ENCODE measurements around the gene RHOT2.

Gene RHOT2

DNA sequence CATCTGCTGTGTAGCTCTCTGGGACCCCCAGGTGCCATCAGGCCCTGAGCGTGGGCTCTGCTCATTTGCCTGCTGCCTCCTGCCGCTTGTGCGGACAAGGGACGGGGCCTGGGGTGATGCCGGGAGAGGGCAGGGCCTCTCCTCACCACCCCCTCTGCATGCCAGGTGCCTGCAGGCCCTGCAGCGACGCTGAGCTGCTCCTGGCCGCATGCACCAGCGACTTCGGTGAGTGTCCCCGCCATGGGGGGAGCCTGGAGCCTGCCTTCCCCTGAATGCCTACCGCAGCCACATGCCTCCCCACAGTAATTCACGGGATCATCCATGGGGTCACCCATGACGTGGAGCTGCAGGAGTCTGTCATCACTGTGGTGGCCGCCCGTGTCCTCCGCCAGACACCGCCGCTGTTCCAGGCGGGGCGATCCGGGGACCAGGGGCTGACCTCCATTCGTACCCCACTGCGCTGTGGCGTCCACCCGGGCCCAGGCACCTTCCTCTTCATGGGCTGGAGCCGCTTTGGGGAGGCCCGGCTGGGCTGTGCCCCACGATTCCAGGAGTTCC is 48.9 kb downstream of the RHOT2 start:
- no peak for DNase-seq

- DNase-seq = no peak
Observed at GRCh38 chr16:717450-718245, 49.7 kb downstream of the RHOT2 start.

DNA sequence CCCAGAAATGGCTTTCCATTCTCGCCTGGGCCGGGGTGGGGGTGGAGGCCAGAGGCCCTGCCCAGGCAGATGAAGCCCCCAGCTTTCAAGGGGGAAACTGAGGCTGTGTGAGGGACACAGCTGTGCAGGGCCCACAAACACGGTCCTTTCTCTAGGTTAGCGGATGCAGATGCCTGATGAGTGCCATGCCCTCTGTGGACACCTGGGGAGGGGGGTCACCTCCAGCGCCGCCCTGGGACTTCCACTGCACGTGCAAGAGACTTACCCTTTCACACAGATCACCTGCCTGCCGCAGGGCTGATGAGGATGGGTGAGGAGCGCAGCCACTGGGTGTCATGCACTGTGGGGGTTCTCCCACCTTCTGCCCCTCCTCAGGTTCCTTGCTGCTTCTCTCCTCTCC is 50.5 kb downstream of the RHOT2 start:
- no peak for DNase-seq

DNA sequence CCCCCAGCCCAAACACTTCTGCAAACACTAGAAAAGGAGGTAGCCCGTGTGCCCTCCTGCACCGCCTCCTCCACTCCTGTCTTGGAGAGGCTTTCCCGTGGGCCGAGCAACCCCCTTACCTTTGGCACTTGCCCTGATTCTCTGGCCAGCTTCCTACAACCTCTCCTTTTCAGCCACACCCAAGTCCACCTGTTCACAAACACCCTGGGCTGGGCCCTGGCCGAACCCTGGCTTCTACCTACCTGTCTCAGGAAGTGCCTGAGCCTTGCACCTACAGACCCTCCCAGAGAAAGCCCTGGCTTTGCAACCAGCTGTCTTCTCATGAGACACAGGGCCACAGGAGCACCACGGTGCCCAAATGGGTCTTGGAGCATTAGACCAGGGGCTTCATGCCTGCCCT is 51.0 kb downstream of the RHOT2 start:
- DNase-seq = no peak

GRCh38 chr16:719815-720446 is 52.0 kb downstream of the RHOT2 start:
- DNase-seq = no peak

DNA sequence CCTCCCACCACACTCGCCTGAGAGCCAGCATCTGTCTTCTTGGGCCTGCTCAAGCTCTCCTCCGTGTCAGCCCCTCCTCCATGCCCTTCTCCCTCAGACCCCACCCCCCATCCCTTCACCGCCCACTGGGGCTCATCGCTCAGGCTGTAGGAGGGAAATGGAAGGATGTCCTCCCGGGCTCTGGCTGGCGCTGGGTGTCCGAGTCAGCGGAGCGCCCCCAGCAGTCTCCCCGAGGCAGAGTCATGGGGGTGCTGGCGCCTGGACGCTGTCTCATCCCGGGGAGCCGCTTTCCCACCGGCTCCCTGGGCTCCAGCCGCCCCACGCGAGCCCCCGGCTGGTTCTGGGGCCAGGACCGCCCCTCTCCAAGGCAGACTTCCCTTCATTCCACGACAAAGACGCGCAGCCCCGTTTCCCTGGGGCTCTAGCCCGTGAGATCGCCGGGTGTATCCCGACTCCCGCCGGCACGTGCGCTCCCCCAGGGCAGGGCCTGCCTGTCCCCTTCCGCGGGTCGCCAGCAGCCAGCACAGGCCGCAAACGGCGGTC is 52.6 kb downstream of the RHOT2 start:
- DNase-seq = peak; percentile 35

- DNase-seq = peak; percentile 85
Observed at GRCh38 chr16:720990-721764, 53.2 kb downstream of the RHOT2 start, which contains the start of gene ANTKMT. Gene ANTKMT (plus strand): TSS chr16:721146. CDS start chr16:721275, 129 bp downstream.

- peak; percentile 53 for DNase-seq
Observed at GRCh38 chr16:721765-722540, 54.0 kb downstream of the RHOT2 start.

DNA sequence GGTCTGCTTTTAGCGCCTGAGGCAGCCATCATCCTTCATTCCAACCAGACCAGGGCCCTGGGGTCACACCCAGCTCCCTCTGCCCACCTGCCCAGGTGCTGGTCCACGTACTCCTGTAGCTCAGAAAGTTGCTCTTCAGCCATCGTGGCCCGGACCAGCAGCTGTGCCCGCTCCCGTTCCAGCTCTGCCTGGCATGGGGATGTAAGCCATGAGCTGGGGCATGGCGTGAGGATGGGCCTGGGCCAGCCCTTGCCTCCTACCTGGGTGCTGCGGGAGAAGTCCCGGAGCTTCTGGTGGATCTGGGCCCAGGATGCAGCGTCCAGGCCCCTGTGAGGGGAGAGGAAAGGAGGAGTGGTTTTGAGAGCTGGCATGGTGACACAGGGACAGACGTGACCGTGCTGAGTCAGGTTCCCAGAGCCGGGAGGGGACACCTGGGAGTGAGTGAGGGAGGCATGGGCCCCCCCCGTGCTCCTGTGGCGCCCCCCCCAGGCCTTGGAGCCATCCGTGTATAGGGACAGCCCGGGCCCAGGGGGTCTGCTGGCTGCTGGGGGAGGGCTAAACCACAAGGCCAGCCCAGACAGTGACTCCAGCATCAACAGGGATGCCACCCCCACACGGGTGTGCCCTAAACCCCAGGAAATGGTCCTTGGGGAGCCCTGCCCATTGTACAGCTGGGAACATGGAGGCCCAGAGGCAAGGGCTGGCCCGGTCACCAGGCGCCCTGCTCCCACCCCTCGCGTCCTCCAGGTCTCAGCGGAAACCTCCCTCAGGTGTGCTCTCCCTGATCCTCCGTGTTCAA is 55.1 kb downstream of the RHOT2 start:
- DNase-seq = no peak

DNA sequence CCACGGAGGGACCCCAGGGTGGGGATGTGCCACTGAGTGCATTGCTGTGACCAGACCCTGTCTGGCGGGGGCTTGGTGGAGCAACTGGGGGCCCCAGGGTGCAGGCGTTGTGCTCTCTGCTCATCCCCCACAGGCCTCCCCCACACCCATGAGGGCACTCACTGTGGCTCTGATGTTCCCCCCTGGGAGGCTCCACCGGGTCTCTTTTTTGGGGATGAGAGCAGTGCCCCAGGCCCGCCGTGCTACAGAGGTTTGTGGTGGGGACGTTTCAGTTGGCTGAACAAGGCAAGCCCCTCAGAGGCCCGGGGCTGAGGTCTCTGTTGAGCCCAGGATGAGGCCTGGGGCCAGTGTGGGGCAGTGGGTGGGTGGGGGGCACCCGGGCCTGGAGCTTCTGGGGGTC is 55.8 kb downstream of the RHOT2 start:
- no peak for DNase-seq
